ENCODE results near the gene EFHD2. TPM values are rescaled to one million over a fixed set of nuclear protein-coding genes. Genes with fewer than 3 reads are reported as not detected.

The EFHD2 gene
- total RNA-seq, 1 experiment from 2014 or later, result 48.5 TPM

- Mint-ChIP-seq H3K4me1 (ENCODE audit: insufficient read depth, unreplicated experiment) (no peaks in the 10 kb centered on the region), H3K9me3 (ENCODE audit: unreplicated experiment) (no peaks in the 10 kb centered on the region), H3K27ac (ENCODE audit: low read depth, unreplicated experiment) (no peak overlapping the region), H3K36me3 (ENCODE audit: insufficient read depth, unreplicated experiment) (no peaks in the 10 kb centered on the region), H3K27me3 (ENCODE audit: insufficient read depth, unreplicated experiment) (no peaks in the 10 kb centered on the region), H3K4me3 (ENCODE audit: unreplicated experiment) (no peak overlapping the region)
- ChIA-PET CTCF (no interaction called here), POLR2A (no interaction called here)
- TF ChIP-seq CTCF (IDR thresholded peaks at IDR 0.05; ENCODE audit: unreplicated experiment), result no peak
- BruUV-seq (replicated peaks), result no TSS peak
- intact Hi-C loops (cut with micrococcal nuclease), result no loop called here
- DNase-seq (ENCODE audit: unreplicated experiment), result no peak
Observed at GRCh38 chr1:15472587-15472986, 62.9 kb downstream of the EFHD2 start.

- Mint-ChIP-seq H3K27ac (ENCODE audit: low read depth, unreplicated experiment) (no peak within 1 kb of the TSS), H3K4me1 (ENCODE audit: insufficient read depth, unreplicated experiment) (no peaks in the 10 kb centered on the region), H3K9me3 (ENCODE audit: unreplicated experiment) (no peaks in the 10 kb centered on the region), H3K36me3 (ENCODE audit: insufficient read depth, unreplicated experiment) (no peaks in the 10 kb centered on the region), H3K4me3 (ENCODE audit: unreplicated experiment) (no peak within 1 kb of the TSS), H3K27me3 (ENCODE audit: insufficient read depth, unreplicated experiment) (no peaks in the 10 kb centered on the region)
- BruUV-seq (replicated peaks), result no TSS peak
- no peak for DNase-seq (ENCODE audit: unreplicated experiment)
- intact Hi-C loops (cut with micrococcal nuclease), result no loop called here
- ChIA-PET POLR2A (no interaction called here), CTCF (interaction anchor here (0.6 kb wide), 1 partner anchor 9 kb away, joined by 3 read pairs; no protein-coding TSS in a partner anchor)
- no peak for TF ChIP-seq CTCF (IDR thresholded peaks at IDR 0.05; ENCODE audit: unreplicated experiment)
Observed at GRCh38 chr1:15475752-15476314, 66.1 kb downstream of the EFHD2 start, which contains the start of gene CELA2B. TSS of gene CELA2B (plus strand) at chr1:15476104. CDS start at chr1:15476126, 22 bp downstream.

- Mint-ChIP-seq H3K27ac (ENCODE audit: low read depth, unreplicated experiment) (no peak overlapping the region), H3K27me3 (ENCODE audit: insufficient read depth, unreplicated experiment) (no peaks in the 10 kb centered on the region), H3K4me3 (ENCODE audit: unreplicated experiment) (no peak overlapping the region), H3K4me1 (ENCODE audit: insufficient read depth, unreplicated experiment) (no peaks in the 10 kb centered on the region), H3K9me3 (ENCODE audit: unreplicated experiment) (no peaks in the 10 kb centered on the region), H3K36me3 (ENCODE audit: insufficient read depth, unreplicated experiment) (no peaks in the 10 kb centered on the region)
- intact Hi-C loops (cut with micrococcal nuclease), result no loop called here
- DNase-seq (ENCODE audit: unreplicated experiment), result no peak
- CTCF ChIA-PET, result no interaction called here
- TF ChIP-seq CTCF (IDR thresholded peaks at IDR 0.05; ENCODE audit: unreplicated experiment), result no peak
- BruUV-seq (replicated peaks), result no TSS peak
- POLR2A ChIA-PET, result no interaction called here
Observed at GRCh38 chr1:15476927-15477326, 67.2 kb downstream of the EFHD2 start.

- intact Hi-C loops (cut with micrococcal nuclease), result no loop called here
- Mint-ChIP-seq H3K36me3 (ENCODE audit: insufficient read depth, unreplicated experiment) (no peaks in the 10 kb centered on the region), H3K27me3 (ENCODE audit: insufficient read depth, unreplicated experiment) (no peaks in the 10 kb centered on the region), H3K9me3 (ENCODE audit: unreplicated experiment) (no peaks in the 10 kb centered on the region), H3K4me1 (ENCODE audit: insufficient read depth, unreplicated experiment) (no peaks in the 10 kb centered on the region), H3K4me3 (ENCODE audit: unreplicated experiment) (no peak overlapping the region), H3K27ac (ENCODE audit: low read depth, unreplicated experiment) (no peak overlapping the region)
- POLR2A ChIA-PET, result no interaction called here
- no TSS peak for BruUV-seq (replicated peaks)
- DNase-seq (ENCODE audit: unreplicated experiment), result no peak
- CTCF ChIA-PET, result interaction anchor here (0.6 to 0.7 kb wide), 2 partner anchors 21 to 1314 kb away, joined by 3 read pairs; no protein-coding TSS in a partner anchor
- TF ChIP-seq CTCF (IDR thresholded peaks at IDR 0.05; ENCODE audit: unreplicated experiment), result no peak
Observed at GRCh38 chr1:15477646-15478212, 68.0 kb downstream of the EFHD2 start.

Other genes with a start within 250 kb of the EFHD2 start
- gene FHAD1, start 162.7 kb upstream of the EFHD2 start, total RNA-seq (2022), result not detected in 2 replicates
- not detected in 2 replicates for gene CTRC, start 28.6 kb downstream of the EFHD2 start, total RNA-seq (2022)
- not detected in 2 replicates for gene CELA2A, start 46.8 kb downstream of the EFHD2 start, total RNA-seq (2022)
- gene CELA2B, start 66.2 kb downstream of the EFHD2 start, total RNA-seq (2022), result not detected in 2 replicates
- 8.9 and 12.1 TPM in 2 replicates for gene CASP9, start 114.3 kb downstream of the EFHD2 start, total RNA-seq (2022)
- 17.2 and 26.5 TPM in 2 replicates for gene DNAJC16, start 117.0 kb downstream of the EFHD2 start, total RNA-seq (2022)
- not detected in 2 replicates for gene AGMAT, start 175.2 kb downstream of the EFHD2 start, total RNA-seq (2022)
- 26.6 and 32.7 TPM in 2 replicates for gene DDI2, start 207.6 kb downstream of the EFHD2 start, total RNA-seq (2022)

Data from MCF 10A (cell line).